ENCODE data around the gene E2F4.

DNA sequence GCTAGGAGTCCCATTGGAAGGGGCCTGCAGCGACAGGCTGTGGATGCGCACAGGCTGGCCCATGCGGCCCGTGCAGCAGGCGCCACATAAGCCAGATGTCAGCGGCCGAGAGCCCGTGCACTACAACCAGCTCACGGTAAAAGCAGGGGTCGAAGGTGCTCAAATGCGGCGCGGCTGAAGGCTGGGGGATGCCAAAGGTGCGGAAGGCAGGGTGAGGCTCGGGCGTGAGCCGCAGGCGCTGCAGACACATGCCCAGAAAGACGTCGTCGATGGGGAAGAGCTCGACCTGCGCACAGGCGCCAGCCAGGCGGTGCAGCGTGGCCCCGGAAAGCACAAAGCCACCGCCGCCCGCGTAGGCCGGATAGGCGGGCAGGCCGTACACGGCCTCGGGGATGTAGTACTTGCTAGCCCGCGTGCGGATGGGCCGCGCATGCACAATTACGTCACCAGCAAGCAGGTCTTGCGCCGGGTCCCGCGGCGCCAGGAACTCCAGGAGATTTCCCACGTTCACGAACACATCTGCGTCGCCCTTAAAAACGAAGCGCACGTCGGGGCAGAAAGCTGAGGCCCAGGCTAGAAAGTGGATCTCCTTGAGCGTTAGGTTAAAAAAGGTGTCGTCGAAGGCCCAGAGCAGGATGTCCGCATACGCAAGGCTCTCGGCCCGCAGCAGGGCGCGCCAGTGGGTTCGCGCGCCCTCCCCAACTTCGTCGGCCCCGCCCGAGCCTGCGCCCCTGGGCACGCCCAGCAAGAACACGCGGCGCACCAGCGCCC is 42.5 kb upstream of the E2F4 start:
- TF ChIP-seq, protein P1, sequence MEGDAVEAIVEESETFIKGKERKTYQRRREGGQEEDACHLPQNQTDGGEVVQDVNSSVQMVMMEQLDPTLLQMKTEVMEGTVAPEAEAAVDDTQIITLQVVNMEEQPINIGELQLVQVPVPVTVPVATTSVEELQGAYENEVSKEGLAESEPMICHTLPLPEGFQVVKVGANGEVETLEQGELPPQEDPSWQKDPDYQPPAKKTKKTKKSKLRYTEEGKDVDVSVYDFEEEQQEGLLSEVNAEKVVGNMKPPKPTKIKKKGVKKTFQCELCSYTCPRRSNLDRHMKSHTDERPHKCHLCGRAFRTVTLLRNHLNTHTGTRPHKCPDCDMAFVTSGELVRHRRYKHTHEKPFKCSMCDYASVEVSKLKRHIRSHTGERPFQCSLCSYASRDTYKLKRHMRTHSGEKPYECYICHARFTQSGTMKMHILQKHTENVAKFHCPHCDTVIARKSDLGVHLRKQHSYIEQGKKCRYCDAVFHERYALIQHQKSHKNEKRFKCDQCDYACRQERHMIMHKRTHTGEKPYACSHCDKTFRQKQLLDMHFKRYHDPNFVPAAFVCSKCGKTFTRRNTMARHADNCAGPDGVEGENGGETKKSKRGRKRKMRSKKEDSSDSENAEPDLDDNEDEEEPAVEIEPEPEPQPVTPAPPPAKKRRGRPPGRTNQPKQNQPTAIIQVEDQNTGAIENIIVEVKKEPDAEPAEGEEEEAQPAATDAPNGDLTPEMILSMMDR (conservative IDR thresholded peaks at IDR 0.05; ENCODE audit: low read depth, low read length), result no peak
- TF ChIP-seq EZH2 (IDR thresholded peaks at IDR 0.05; ENCODE audit: low read length, unreplicated experiment), result no peak
- TF ChIP-seq EZH2phosphoT487 (IDR thresholded peaks at IDR 0.05; ENCODE audit: borderline replicate concordance, low read length), result no peak
